T-helper 9 cell (primary cell): ENCODE data around the gene WFS1.

Experiments used
- DNase-seq: peaks from one replicate; pipeline ENCODE4 v3.0.0-alpha.2; 2020

WFS1 gene

GRCh38 chr4:6341696-6342095 is 72.0 kb downstream of the WFS1 start:
- no peak for DNase-seq

GRCh38 chr4:6342530-6343293 is 73.1 kb downstream of the WFS1 start:
- no peak for DNase-seq

GRCh38 chr4:6343939-6344408 is 74.3 kb downstream of the WFS1 start:
- DNase-seq, result no peak

- no peak for DNase-seq
These were observed 75.6 kb downstream of the WFS1 start for GRCh38 chr4:6345096-6345830.

- no peak for DNase-seq
These were observed 76.2 kb downstream of the WFS1 start for GRCh38 chr4:6345866-6346265.

GRCh38 chr4:6346373-6347110 is 76.9 kb downstream of the WFS1 start:
- DNase-seq, result no peak

GRCh38 chr4:6347511-6348045 is 77.9 kb downstream of the WFS1 start:
- no peak for DNase-seq

GRCh38 chr4:6348408-6348807 is 78.8 kb downstream of the WFS1 start:
- DNase-seq, result no peak

- DNase-seq, result no peak
These were observed 80.4 kb downstream of the WFS1 start for GRCh38 chr4:6349896-6350603.

GRCh38 chr4:6350646-6351045 is 81.0 kb downstream of the WFS1 start:
- no peak for DNase-seq

GRCh38 chr4:6351246-6352000 is 81.8 kb downstream of the WFS1 start:
- DNase-seq, result no peak

GRCh38 chr4:6352031-6352692 is 82.5 kb downstream of the WFS1 start:
- no peak for DNase-seq
